Stimulated activated CD4-positive, alpha-beta T cell treated with anti-CD3 and anti-CD28 coated beads, Interleukin-15, amount 100 ng/mL, for 1 hour (primary cell): Measurements from ENCODE around the gene CARD8.

Source experiments
- DNase-seq, 2 donors: peaks; one replicate each; pipeline ENCODE4 v3.0.0-alpha.2; 2020; ENCODE audit warnings: low read depth in 1 of 2, low spot score in 1 of 2

Gene CARD8

GRCh38 chr19:48171710-48172109, 84.0 kb downstream of the CARD8 start:
- no peak for DNase-seq

- DNase-seq, result no peak
These were observed 84.8 kb downstream of the CARD8 start for GRCh38 chr19:48170817-48171347.

- peak; percentile 83 to 85 for DNase-seq
These were observed 85.5 kb downstream of the CARD8 start, which contains the start of the genes LIG1 and ZSWIM9 for GRCh38 chr19:48169939-48170803. LIG1 (minus strand) TSS chr19:48170344; CDS start chr19:48165566, 4,778 bp downstream. ZSWIM9 (plus strand) TSS chr19:48170680; CDS start chr19:48171803, 1,123 bp downstream.

GRCh38 chr19:48169578-48169938, 86.2 kb downstream of the CARD8 start:
- DNase-seq, result peak; percentile 89

- DNase-seq, result no peak
These were observed 87.0 kb downstream of the CARD8 start for GRCh38 chr19:48168689-48169088.

GRCh38 chr19:48158210-48158790, 97.4 kb downstream of the CARD8 start:
- no peak for DNase-seq
